ENCODE measurements around the gene PGS1.

The PGS1 gene

GRCh38 chr17:78368854-78369495 lies 9.5 kb upstream of the PGS1 start:
- Histone ChIP-seq H3K27ac (no peak overlapping the region), H3K36me3 (ENCODE audit: insufficient read depth) (no peaks in the 10 kb centered on the region), H3K9ac (no peak overlapping the region), H3K4me1 (ENCODE audit: low read depth, poor library complexity, severe bottlenecking) (peaks cover 7% of the 10 kb centered on the region), H3K27me3 (ENCODE audit: insufficient read depth, low read depth) (peaks cover 10% of the 10 kb centered on the region; the same call in 1 of the 2 replicates), H3K4me3 (IDR thresholded peaks at IDR 0.05; ENCODE audit: insufficient read depth, low read depth, low read length) (no peak overlapping the region), H3K79me2 (ENCODE audit: insufficient read depth, low read depth) (no peaks in the 10 kb centered on the region), H3K4me2 (no peak overlapping the region), H2AFZ (ENCODE audit: low read depth) (no peak overlapping the region), H4K20me1 (ENCODE audit: insufficient read depth) (no peaks in the 10 kb centered on the region)
- TF ChIP-seq CTCF (conservative IDR thresholded peaks at IDR 0.05; ENCODE audit: low read depth, low read length): no peak

GRCh38 chr17:78369791-78370381 lies 8.6 kb upstream of the PGS1 start:
- H3K4me1 ChIP-seq (ENCODE audit: low read depth, poor library complexity, severe bottlenecking): peaks cover 7% of the 10 kb centered on the region
- no peak overlapping the region for H2AFZ ChIP-seq (ENCODE audit: low read depth)
- no peak overlapping the region for H3K4me2 ChIP-seq
- no peaks in the 10 kb centered on the region for H3K36me3 ChIP-seq (ENCODE audit: insufficient read depth)
- H3K79me2 ChIP-seq (ENCODE audit: insufficient read depth, low read depth): no peaks in the 10 kb centered on the region
- TF ChIP-seq CTCF (conservative IDR thresholded peaks at IDR 0.05; ENCODE audit: low read depth, low read length): no peak
- H3K27me3 ChIP-seq (ENCODE audit: insufficient read depth, low read depth): peaks cover 7% of the 10 kb centered on the region; the same call in 1 of the 2 replicates
- H4K20me1 ChIP-seq (ENCODE audit: insufficient read depth): no peaks in the 10 kb centered on the region
- no peak overlapping the region for H3K27ac ChIP-seq
- no peak overlapping the region for H3K4me3 ChIP-seq (IDR thresholded peaks at IDR 0.05; ENCODE audit: insufficient read depth, low read depth, low read length)
- H3K9ac ChIP-seq: no peak overlapping the region

GRCh38 chr17:78371056-78371455 lies 7.4 kb upstream of the PGS1 start:
- H3K36me3 ChIP-seq (ENCODE audit: insufficient read depth): no peaks in the 10 kb centered on the region
- H3K4me3 ChIP-seq (IDR thresholded peaks at IDR 0.05; ENCODE audit: insufficient read depth, low read depth, low read length): no peak overlapping the region
- H3K4me2 ChIP-seq: no peak overlapping the region
- no peaks in the 10 kb centered on the region for H3K79me2 ChIP-seq (ENCODE audit: insufficient read depth, low read depth)
- no peaks in the 10 kb centered on the region for H4K20me1 ChIP-seq (ENCODE audit: insufficient read depth)
- peaks cover 7% of the 10 kb centered on the region for H3K4me1 ChIP-seq (ENCODE audit: low read depth, poor library complexity, severe bottlenecking)
- no peak overlapping the region for H3K9ac ChIP-seq
- H3K27me3 ChIP-seq (ENCODE audit: insufficient read depth, low read depth): peaks cover 1% of the 10 kb centered on the region; the same call in 1 of the 2 replicates
- no peak overlapping the region for H2AFZ ChIP-seq (ENCODE audit: low read depth)
- TF ChIP-seq CTCF (conservative IDR thresholded peaks at IDR 0.05; ENCODE audit: low read depth, low read length): no peak
- no peak overlapping the region for H3K27ac ChIP-seq

GRCh38 chr17:78372841-78373240 lies 5.6 kb upstream of the PGS1 start:
- no peaks in the 10 kb centered on the region for H3K36me3 ChIP-seq (ENCODE audit: insufficient read depth)
- no peak overlapping the region for H3K27ac ChIP-seq
- H3K9ac ChIP-seq: no peak overlapping the region
- no peaks in the 10 kb centered on the region for H4K20me1 ChIP-seq (ENCODE audit: insufficient read depth)
- no peaks in the 10 kb centered on the region for H3K27me3 ChIP-seq (ENCODE audit: insufficient read depth, low read depth)
- H2AFZ ChIP-seq (ENCODE audit: low read depth): no peak overlapping the region
- TF ChIP-seq CTCF (conservative IDR thresholded peaks at IDR 0.05; ENCODE audit: low read depth, low read length): no peak
- no peaks in the 10 kb centered on the region for H3K79me2 ChIP-seq (ENCODE audit: insufficient read depth, low read depth)
- no peak overlapping the region for H3K4me3 ChIP-seq (IDR thresholded peaks at IDR 0.05; ENCODE audit: insufficient read depth, low read depth, low read length)
- no peak overlapping the region for H3K4me2 ChIP-seq
- H3K4me1 ChIP-seq (ENCODE audit: low read depth, poor library complexity, severe bottlenecking): peaks cover 20% of the 10 kb centered on the region
